IPS-18c (cell line): ENCODE measurements around the gene PUS7.
"Not testable (repeated sequence)": the region's sequence is repeated elsewhere in the genome, so short reads cannot be mapped to it uniquely, and the experiment has no call there.

Experiments
- H3K4me3 ChIP-seq: 2 replicates; pipeline ENCODE4 v1.7.0; 2013; ENCODE audit warnings: low read depth, mild to moderate bottlenecking, low read length, moderate library complexity; ENCODE audit not compliant: insufficient read depth
- H3K9me3 ChIP-seq: one replicate; pipeline ENCODE4 v1.6.1; 2013; ENCODE audit warnings: mild to moderate bottlenecking, low read length, moderate library complexity; ENCODE audit not compliant: control insufficient read depth, insufficient read depth

PUS7 gene, protein sequence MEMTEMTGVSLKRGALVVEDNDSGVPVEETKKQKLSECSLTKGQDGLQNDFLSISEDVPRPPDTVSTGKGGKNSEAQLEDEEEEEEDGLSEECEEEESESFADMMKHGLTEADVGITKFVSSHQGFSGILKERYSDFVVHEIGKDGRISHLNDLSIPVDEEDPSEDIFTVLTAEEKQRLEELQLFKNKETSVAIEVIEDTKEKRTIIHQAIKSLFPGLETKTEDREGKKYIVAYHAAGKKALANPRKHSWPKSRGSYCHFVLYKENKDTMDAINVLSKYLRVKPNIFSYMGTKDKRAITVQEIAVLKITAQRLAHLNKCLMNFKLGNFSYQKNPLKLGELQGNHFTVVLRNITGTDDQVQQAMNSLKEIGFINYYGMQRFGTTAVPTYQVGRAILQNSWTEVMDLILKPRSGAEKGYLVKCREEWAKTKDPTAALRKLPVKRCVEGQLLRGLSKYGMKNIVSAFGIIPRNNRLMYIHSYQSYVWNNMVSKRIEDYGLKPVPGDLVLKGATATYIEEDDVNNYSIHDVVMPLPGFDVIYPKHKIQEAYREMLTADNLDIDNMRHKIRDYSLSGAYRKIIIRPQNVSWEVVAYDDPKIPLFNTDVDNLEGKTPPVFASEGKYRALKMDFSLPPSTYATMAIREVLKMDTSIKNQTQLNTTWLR

DNA sequence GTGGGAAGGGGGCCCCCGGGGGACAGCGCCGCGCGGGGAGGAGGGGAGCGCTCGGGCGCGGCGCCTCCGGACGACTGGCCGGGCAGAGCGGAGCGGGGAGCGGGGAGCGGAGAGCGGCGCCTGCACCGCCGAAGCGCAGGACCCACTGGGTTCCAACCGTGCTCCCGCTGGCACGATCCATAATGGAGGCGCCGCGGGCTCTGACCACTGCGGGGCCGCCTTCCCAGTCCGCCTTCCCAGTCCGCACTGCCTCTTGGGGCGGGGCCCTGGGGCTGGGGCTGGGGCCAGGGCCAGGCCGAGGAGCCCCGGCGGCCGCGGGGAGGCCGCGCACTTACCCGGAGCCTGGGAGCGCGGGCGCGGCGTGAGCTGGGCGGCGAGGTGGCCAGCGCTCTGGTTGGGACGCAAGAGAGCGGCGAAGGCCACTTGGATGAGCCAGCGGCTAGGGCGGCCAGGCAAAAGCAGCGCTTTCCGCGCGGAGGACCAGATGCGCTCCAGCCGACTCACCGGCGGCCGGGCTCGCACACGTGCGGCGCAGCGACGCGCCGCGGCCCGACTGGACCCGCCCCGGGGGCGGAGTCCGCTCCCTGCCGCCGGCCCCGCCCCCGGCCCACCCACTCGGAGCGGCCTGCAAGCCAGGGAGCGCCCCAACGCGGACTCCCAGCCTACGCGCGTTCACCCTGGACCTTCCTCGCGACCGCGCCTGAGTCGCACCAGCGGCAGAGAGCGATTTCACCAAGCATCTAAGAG lies at the start of gene PUS7:
Gene PUS7 (minus strand): TSS at position 555 of the 747 bp plus-strand sequence. CDS start 13,759 bp downstream, outside the sequence.
- H3K4me3 ChIP-seq, result peak within 1 kb of the TSS; percentile 94
- no peaks in the 10 kb centered on the region for H3K9me3 ChIP-seq

DNA sequence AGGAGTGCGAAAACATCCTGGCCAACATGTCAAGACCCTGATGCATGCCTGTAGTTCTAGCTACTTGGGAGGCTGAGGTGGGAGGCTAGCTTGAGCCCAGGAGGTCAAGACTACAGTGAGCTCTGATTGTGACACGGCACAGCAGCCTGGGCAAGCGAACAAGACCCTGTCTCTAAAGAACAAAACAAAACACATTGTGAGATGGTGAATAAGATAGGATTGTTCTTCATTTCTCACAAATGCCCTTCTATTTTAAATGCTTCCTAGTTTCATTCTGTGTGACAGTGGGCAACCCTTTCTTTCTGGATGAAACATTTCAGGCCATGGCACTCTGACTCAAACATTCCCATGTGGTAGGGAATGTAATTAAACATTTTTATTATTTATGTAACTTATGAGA lies 45.8 kb upstream of the PUS7 start:
- no peaks in the 10 kb centered on the region for H3K9me3 ChIP-seq
- no peak overlapping the region for H3K4me3 ChIP-seq

DNA sequence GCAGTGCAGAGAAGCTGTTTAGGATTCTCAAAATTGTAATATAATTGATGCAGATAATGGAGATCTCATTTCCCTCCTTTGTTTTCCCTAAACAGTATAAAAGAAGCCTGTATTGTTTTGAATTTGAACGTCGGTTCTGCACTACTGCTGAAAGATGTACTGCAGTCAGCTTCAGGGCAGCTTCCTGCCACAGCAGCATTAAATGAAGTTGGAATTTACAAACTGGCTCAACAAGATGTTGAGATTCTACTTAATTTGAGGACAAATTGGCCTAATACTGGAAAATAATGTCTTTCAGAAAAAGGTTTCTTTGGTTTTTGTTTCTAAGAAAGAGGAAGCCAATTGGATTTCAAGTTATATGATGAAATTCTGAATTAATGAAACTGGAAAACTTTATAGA lies 45.0 kb upstream of the PUS7 start:
- H3K4me3 ChIP-seq, result no peak overlapping the region

DNA sequence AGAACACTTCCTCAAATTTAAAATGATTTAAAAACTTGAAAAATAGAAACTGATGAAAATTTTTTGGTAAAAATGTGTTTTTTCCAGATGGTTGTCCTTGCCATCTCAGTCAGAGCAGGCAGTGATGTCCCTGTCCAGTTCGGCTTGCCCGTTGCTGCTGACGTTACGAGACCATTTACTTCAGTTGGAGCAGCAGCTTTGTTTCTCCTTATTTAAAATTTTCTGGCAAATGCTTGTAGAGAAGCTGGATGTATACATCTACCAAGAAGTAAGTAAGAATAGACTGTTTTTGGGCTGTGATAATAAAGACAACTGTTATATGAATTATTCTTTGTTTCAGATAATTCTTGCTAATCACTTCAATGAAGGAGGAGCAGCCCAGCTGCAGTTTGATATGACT lies 43.1 kb upstream of the PUS7 start:
- Histone ChIP-seq H3K4me3 (no peak overlapping the region), H3K9me3 (no peaks in the 10 kb centered on the region)

More for the DNA sequence above, 45.0 kb upstream of the PUS7 start:
- no peaks in the 10 kb centered on the region for H3K9me3 ChIP-seq

DNA sequence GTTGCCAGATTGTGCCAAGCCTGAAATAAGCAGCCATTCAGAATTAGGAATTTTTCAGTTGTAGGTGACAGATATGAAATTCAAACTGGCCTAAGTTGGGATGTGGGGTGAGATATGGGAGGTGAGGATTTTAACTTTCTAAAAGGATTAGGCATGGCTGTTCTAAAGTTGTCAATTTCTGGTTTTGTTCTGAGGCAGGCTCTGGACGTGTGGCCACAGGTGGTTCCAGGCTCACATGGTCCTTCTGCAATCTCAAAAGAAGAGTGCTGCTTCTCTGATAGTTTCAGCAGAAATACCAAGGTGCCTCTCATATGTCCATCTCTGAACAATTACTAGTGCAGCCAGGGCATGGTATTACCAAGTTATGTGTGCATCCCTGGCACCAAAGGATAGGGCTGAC lies 37.9 kb upstream of the PUS7 start:
- no peak overlapping the region for H3K4me3 ChIP-seq
- no peaks in the 10 kb centered on the region for H3K9me3 ChIP-seq

DNA sequence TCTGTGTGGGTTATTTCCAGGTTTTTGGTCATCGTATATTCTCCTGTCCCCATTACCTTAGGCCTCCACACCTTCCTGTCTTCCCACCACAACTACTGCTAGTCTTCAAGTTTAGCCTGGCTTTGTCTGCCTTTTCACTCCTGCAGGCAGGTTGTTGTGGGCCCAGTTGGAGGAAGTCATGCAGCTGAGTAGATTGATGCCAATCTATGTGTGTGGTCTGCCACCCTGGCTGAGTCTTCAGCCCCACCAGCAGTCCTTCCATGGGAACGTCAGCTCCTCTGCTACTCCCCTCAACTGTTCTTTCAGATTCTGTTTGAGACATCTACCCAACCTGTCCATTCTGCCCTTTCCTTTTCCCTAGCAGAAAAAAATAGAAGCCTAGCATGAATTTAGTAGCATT lies 16.3 kb upstream of the PUS7 start:
- no peak overlapping the region for H3K4me3 ChIP-seq
- H3K9me3 ChIP-seq, result no peaks in the 10 kb centered on the region

DNA sequence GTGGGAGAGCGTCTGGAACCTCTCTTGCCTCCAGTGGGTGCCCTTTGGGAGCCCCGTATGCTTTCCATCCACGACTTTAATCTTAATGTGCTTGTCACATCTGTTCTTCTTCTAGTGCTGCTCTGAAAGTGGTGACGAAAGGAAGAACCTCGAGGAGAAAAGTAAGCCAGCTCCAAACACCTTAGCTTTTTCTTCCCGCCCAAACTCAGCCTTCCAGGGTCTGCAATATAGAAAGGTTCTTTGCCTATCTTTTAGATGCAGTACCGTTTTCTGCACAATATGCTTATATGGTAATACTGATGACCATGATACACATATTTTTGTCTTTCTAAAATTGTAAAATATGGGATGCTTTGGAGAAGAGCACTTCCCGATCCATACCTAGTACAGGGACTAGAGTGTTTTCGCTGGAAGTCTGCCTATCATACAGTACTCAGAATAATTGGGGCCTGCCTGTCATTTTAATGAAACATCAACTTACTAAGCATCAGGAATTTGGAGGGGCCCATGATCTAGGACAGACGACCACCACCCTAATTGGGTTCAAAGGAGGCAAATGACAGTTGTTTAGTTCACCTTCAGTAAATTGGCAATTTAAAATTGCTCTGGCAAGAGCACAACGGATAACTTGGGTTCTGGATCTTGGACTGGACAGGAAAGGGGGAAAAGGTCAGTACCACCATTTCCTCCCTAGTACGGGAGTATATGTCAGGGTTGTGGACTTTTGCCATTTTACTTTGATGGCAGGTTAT lies 10.8 kb upstream of the PUS7 start:
- Histone ChIP-seq H3K4me3 (peak overlapping the region; percentile 94), H3K9me3 (no peaks in the 10 kb centered on the region)

DNA sequence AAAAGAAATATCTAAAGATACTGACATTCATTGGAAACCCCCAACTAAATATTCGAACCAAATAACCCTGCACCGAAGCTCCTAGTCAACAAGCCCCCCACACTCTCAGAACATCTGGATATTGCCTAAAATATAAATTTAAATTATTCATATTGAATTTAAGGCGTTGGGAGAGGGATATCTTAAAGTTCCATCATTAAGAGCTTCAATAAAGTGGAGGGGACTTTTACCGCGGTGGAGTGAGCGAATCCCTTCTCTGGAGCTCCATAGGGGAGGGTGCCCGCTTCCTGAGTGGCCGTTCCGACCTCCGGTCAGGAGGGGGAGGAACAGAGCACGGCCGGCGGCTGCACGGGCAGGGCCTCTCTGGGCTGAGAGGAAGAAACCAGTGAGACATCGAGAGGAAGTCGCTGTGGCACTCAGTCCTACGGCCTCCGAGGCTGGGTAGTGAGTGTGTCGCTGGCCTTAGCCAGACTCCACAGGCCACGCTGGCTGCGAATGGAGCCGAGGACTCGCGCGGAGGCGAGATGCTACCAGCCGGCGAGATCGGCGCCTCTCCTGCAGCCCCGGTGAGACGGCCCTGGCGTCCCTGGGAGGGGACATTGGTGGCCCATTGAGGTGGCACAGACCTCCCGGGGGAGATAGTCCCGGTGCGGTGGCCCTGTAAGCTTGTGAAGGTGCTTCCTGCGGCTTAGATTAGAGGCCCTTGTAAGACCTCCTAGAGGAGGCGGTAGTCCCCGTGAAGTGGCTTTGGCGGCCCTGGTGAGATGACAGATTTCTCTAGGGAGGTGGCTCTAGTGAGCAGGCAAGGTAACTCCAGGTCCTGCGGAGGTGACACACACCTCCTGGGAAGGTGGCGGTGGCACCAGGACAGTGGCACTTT lies 10.0 kb upstream of the PUS7 start, which contains the start of gene RINT1:
Gene RINT1 (plus strand): TSS at position 410 of the 880 bp plus-strand sequence. CDS start 115 bp downstream, at position 525.
- peak within 1 kb of the TSS; percentile 94 for H3K4me3 ChIP-seq
- no peaks in the 10 kb centered on the region for H3K9me3 ChIP-seq

DNA sequence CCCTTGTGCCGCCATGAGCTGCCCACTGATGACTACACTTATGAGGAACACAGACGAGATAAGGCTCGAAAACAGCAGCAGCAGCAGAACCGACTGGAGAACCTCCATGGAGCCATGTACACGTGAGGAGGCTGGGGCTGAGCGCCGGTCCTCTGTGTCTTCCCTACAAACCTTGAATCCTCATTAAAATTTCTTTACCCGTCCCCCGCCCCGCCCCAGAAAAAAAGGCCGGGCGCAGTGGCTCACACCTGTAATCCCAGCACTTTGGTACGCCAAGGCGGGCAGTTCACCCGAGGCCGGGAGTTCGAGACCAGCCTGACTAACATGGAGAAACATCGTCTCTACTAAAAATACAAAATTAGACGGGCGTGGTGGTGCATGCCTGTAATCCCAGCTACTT lies 8.5 kb upstream of the PUS7 start:
- Histone ChIP-seq H3K9me3 (no peaks in the 10 kb centered on the region), H3K4me3 (no peak overlapping the region)

GRCh38 chr7:105530126-105530525 lies 8.1 kb upstream of the PUS7 start:
- H3K4me3 ChIP-seq, result no peak overlapping the region
- H3K9me3 ChIP-seq, result no peaks in the 10 kb centered on the region

DNA sequence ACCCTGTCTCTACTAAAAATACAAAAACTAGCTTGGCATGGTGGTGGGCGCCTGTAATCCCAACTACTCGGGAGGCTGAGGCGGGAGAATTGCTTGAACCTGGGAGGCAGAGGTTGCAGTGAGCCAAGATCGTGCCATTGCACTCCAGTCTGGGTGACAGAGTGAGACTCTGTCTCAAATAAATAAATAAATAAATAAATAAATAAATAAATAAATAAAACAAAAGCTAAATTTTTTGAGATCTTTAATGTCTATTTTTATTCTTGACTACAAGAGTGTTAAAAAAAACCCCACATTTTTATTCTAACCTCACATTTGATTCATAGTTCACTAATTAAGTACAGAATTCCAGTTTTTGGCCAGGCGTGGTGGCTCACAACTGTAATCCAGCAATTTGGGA lies 5.7 kb upstream of the PUS7 start:
- H3K4me3 ChIP-seq, H3K9me3 ChIP-seq: not testable (repeated sequence)

DNA sequence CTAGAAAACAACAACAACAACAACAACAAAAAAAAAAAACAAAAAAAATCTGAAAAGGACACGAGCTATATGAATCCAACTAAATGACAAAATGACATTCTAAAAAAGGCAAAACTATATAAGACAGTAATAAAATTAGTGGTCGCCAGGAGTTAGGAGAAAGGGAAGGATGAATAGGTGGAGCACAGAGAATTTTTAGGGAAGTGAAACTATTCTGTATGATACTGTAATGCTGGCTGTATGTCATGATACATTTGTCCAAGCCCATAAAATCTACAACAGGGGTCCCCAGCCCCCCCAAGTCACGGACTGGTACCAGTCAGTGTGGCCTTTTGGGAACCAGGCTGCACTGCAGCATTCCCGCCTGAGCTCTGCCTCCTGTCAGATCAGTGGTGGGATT lies 2.8 kb upstream of the PUS7 start:
- Histone ChIP-seq H3K9me3 (no peaks in the 10 kb centered on the region), H3K4me3 (no peak overlapping the region)

DNA sequence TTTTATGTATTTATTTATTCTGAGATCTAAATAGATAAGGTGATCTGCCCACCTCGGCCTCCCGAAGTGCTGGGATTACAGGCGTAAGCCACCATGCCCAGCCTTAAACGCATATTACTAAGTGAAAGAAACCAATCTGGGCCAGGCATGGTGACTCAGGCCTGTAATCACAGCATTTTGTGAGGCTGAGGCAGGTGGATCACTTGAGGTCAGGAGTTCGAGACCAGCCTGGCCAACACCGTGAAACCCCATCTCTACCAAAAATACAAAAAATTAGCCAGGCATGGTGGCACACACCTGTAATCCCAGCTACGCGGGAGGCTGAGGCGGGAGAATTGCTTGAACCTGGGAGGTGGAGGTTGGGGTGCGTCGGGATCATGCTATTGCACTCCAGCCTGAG lies 2.4 kb upstream of the PUS7 start:
- not testable (repeated sequence) for H3K9me3 ChIP-seq, H3K4me3 ChIP-seq

DNA sequence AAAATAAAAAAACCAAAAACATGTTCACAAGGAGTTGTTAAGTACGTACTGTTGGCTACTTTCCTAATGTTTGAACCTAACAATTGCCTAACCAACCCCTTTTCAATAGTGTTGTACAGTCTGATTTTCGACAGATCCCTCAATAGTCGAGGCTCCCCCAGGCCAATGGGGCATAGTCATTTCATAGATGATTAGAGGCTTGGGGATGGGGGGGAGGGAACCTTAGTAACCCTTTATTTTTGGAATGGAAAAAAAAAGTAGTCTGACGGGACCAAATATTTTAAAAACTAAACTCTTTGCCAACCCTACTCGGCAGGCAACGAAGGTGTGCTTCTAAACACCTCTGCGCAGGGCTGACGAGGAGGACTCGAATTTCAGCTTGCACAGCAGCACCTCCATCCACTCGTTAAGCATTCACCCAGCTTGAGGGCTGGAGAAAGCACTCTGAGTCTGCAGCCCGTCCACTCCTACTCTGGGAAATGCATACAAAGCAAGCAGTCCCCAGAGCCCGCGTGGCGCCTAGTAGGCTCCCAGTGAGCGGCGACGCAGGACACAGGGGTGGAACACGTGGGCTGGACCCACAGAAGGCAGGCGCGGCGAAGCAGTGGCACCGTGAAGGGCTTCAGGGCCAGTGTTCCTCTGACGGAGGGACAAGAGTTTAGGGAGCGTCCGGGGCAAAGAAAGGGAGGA lies 899 bp downstream of the PUS7 start:
- Histone ChIP-seq H3K9me3 (no peaks in the 10 kb centered on the region), H3K4me3 (peak overlapping the region; percentile 94)

- peak overlapping the region; percentile 94; the same call in 1 of the 2 replicates for H3K4me3 ChIP-seq
- H3K9me3 ChIP-seq, result not testable (repeated sequence)
These were observed 1.5 kb downstream of the PUS7 start for GRCh38 chr7:105520620-105521019.

GRCh38 chr7:105519353-105519752 lies 2.7 kb downstream of the PUS7 start:
- Histone ChIP-seq H3K9me3 (no peaks in the 10 kb centered on the region), H3K4me3 (no peak overlapping the region)
